GM21528 (cell line): ENCODE data around the gene FMNL2.
A peak's percentile ranks its signal among the peaks of the same experiment; 100 is the strongest.

Experiments
- ATAC-seq: cut with Tn5 transposase; IDR thresholded peaks from one replicate; pipeline ENCODE4 v1.9.1; 2021; ENCODE audit warnings: mild to moderate bottlenecking, moderate library complexity; ENCODE audit not compliant: unreplicated experiment, low FRiP score

Gene FMNL2

DNA sequence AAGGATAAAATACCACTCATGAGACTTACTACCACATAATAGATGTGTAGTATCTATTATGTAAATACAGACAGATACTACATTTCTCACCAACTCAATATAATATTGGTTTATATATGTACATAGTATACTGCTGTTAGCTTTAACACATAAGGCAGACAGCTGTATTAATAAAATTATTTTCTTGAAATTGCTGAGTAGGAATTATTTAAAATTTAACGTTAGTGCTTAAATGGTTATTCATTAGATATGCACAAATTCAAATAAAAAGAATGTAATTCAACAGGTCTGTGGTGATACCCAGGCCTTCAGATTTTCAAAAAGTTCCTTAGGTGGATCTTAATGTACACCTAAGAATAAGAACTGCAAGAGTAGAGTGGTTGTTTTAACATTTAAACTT lies 323.2 kb downstream of the FMNL2 start:
- no peak for ATAC-seq

DNA sequence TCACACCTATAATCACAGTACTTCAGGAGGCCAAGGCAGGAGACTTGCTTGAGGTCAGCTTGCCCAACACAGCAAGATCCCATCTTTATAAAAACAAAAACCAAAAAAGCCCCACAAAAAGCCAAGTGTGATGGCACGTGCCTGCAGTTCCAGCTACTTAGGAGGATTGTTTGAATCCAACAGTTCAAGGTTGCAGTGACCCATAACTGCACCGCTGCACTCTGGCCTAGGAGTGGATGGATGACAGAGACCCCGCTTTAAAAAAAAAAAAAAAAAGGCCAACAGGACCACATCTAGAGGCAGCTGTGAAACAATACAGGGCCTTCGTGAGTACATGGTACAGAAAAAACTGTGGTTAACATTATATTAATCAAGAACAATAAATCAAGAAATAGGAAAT lies 326.1 kb downstream of the FMNL2 start:
- ATAC-seq: no peak

DNA sequence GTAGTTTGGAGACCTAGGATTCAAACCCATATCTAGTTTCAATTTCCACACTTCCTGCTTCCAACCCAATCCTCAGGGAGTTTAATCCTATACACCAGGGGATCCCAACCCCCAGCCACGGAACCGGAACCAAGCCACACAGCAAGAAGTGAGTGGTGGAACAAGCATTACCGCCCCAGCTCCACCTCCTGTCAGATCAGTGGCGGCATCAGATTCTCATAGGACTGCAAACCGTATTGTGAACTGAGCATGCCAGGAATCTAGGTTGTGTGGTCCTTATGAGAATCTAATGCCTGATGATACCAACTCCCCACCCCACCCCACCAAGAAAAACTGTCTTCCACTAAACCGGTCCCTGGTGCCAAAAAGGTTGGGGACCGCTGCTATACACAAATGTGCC lies 329.8 kb downstream of the FMNL2 start:
- ATAC-seq: no peak

DNA sequence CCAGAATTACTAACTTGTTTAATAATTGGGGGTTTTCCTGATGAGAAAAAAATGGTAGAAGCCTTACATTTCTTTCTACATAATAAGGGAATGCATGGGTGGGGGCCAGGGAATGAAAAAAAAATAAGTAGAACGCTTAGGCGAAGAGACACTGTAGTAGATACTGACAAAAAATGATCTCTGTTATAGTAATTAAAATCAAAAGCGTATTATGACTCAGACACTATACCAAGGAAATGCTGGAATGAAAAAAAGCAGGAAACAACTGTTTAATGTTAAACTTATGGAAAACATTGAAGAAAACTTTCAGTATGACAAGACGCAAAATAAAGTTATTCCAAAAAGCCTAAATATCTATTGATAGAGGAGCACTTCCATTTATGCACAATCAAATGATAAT lies 339.4 kb downstream of the FMNL2 start:
- ATAC-seq: no peak

DNA sequence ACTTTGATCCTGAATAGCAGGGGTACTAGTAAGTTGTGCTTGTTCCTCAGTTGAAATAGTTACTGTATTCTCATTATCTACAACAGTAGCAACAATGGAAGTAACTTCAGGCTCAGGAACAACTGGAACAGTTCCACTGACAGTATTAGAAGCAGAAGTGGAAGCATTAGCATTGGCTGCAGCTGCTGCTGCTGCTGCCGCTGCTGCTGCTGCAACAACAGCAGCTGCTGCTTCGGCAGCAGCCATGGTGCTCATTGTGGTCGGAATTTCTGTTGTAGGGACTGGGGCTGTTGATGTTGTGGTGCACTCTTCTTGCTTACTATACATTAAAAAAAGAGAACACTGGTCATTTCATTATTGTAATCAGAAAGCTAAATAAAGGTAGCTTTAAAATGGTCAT lies 341.5 kb downstream of the FMNL2 start:
- ATAC-seq: no peak

DNA sequence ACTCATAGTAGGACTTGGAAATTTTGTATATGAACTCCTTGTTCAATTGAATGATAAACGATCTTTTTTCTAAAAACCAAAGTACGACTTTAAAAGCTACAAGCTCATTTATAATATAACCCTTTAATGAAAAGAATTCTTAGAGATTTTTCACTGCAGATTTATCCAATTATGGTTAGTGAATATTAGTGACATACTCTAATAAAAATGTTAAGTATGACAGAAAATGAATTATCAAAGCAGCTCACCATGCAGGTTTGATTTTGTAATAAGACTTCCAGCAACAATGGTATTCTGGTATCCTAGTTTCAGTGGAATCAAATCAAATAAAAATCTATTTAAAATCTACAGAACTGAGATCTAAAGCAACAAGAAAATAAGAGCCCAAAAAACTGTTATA lies 343.8 kb downstream of the FMNL2 start:
- ATAC-seq: no peak

DNA sequence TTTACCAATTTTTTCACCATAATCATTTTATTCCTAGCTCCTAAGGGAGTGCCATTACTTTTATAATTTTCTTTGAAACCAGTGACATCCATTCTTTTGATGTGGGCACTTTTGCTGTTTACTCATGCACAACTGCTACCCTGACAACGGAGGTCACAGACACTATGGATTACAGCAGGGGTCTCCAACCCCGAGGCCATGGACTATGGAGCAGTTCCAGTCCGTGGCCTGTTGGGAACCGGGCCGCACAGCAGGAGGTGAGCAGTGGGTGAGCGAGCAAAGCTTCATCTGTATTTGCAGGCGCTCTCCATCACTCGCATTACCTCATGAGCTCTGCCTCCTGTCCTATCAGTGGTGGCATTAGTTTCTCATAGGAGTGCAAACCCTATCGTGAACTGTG lies 347.7 kb downstream of the FMNL2 start:
- ATAC-seq: no peak

DNA sequence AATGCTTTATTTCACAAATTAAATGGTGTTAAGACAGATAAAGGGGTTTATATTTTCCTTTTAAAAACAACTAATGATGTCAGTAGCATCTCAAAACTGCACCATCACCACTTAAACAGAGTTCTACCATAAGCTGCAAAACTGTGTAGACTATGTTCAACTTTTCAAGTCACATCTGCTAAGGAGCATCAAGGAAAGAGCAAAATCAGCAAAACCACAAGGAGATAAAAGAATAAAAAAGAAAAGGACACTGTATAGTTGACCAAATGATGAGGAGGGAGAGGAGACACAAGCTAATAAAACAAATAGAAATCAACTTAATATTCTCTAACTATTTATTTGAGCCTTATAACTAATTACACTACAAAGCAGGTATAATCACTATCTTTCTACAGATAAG lies 348.4 kb downstream of the FMNL2 start:
- no peak for ATAC-seq

DNA sequence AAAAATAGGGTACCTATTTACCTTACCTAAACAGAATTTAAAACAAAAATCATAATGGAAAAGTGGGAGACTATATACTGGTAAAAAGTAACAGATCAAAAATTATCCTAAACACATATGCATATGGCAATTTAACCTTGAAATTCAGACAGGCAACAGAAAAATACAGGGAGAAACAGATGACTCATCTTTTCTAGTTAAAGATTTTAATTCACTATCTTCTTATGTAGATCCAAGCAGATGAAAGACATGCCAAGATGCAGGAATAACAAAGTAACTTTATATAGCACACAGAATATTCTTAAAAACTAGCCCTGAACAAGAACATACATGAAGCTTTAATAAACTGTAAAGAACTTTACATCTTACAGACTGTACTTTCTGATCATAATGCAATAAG lies 351.3 kb downstream of the FMNL2 start:
- no peak for ATAC-seq

DNA sequence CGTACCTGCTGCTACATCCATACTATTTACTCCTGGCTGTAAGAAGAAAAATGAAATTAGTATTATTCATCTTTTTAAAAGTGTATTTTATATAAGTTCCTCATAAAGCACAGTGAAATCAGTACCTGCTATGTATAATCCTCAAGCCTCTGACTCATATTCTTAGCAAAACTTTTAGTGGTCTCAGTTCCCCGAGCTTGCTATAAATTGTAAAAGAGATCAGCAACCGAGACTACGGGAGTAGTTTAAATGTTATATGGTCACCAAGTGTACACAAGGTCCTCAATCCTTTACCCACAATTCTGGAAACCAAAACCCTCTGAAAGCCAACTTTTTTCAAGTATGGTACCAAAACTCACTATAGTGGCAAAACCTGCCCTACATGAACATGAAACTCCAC lies 358.1 kb downstream of the FMNL2 start:
- ATAC-seq: peak; percentile 86

DNA sequence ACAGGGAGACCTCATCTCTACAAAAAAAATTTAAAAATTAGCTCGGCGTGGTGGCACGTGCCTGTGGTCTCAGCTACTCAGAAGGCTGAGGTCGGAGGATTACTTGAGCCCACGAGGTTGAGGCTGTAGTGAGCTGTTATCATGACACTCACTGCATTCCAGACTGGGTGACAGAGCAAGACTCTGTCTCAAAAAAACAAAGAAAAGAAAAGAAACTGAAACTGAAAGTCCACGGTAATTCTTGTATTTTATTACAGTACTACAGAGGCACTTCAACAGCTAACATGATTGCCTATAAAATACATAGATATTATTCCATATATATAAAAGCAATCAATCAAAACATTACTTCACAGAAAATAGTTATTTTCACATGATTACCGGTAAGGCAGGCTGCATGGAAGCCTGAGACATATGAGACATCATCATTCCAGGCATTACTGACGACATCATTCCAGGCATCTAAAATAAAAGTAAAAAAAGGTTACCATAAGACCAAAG lies 359.2 kb downstream of the FMNL2 start:
- peak; percentile 40 for ATAC-seq

DNA sequence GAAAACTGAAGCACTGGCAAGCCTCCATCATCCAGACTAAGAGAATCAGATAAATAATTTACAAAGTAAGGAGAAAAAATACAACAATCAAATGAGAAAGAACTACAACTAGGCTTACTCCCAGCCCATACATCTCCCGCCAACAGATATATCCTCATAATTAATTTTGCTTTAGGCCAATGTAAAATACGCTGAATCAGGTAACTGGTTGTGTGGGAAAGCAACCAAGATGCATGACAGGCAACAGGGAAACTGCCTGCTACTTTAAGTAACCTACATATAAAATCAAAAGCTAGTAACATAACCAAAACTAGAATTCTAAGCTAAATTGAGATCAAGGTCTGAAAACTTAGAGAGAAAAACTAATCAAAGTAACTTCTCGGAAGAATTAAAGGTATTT lies 360.8 kb downstream of the FMNL2 start:
- ATAC-seq: no peak

DNA sequence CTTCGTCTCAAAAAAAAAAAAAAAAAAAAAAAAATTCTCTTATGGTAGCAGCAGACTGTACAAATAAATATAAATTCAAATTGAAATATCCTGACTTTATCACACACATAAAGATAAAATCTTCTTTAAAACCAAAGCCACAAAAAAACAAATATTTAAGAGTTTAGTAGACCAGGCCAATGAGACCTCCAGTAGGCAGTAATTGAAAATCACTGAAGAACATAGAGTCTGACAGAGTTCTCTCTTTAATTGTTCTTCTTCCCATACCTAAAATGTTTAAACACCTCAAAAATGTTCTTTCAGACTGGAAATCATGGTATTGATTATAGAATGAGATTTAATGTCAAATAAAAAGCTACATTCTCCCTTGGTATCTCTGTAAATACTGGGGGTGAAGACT lies 361.5 kb downstream of the FMNL2 start:
- no peak for ATAC-seq
